HCT116 (cell line): ENCODE measurements around the gene ALDH7A1. TPM values are rescaled to one million over a fixed set of nuclear protein-coding genes. Genes with fewer than 3 reads are reported as not detected.
"Not testable (repeated sequence)": the region's sequence is repeated elsewhere in the genome, so short reads cannot be mapped to it uniquely, and the experiment has no call there.

Source experiments
- ATAC-seq: fragments of 200-7000 bp; cut with Tn5 transposase; 2 replicates; pipeline ENCODE4 v1.9.1; 2020; ENCODE audit warnings: mild to moderate bottlenecking, moderate library complexity
- BruUV-seq: library from RNA; stranded (reverse); fragments of 400-500 nt; replicated peaks from 2 replicates; lab custom pipeline; 2021; lab: Mats Ljungman, UMichigan
- CTCF ChIA-PET: fragments of 300-600 bp; sonication (Branson Sonifier 250); formaldehyde crosslinking; loops from one replicate; lab custom pipeline; 2021; ENCODE audit warnings: antibody characterized with exemption; lab: Charles Lee
- POLR2A ChIA-PET: fragments of 300-600, 350-600 bp; sonication (Branson Sonifier 250); formaldehyde crosslinking; loops from one replicate; lab custom pipeline; 2021; ENCODE audit warnings: antibody characterized with exemption; lab: Charles Lee
- RAD21 ChIA-PET, 2 experiments: fragments of 300-600 bp; sonication (Branson Sonifier 250); formaldehyde crosslinking; loops; one replicate each; lab custom pipeline; 2023; ENCODE audit warnings: low total read pairs in 2 of 2; ENCODE audit not compliant: uncharacterized antibody in 2 of 2, unreplicated experiment in 2 of 2, low non-redundant PET in 1 of 2; lab: Charles Lee
- DNase-seq: peaks from one replicate; pipeline ENCODE4 v3.0.0-alpha.2; 2010; ENCODE audit warnings: low read depth, low spot score
- H2AFZ ChIP-seq: fragments of 200-600 bp; shearing (Covaris generic), sonication (generic); 2 replicates; pipeline ENCODE4 v1.6.1; 2017; ENCODE audit warnings: low read depth, mixed run types, mixed read lengths, antibody characterized with exemption, low read length; ENCODE audit not compliant: poor library complexity, severe bottlenecking
- H3K27ac ChIP-seq: 2 replicates; pipeline ENCODE4 v1.5.1; 2012; ENCODE audit warnings: low read depth, low read length
- H3K27me3 ChIP-seq: fragments of 200-600 bp; sonication (generic); 2 replicates; pipeline ENCODE4 v1.6.1; 2016; ENCODE audit warnings: mixed run types, low read length, mixed read lengths; ENCODE audit not compliant: insufficient read depth
- H3K36me3 ChIP-seq, 2 experiments: fragments of 200-500 bp in 1 of 2; fragments of 200-600 bp in 1 of 2; sonication (Bioruptor generic) in 1 of 2; sonication (generic) in 1 of 2; 2 replicates each; pipeline versions ENCODE4 v1.5.1 to v1.6.1; 2014 to 2016; ENCODE audit warnings: low read length in 2 of 2, inconsistent platforms in 1 of 2, mixed read lengths in 1 of 2, mixed run types in 1 of 2; ENCODE audit not compliant: insufficient read depth in 2 of 2, control insufficient read depth in 1 of 2
- H3K4me1 ChIP-seq, 2 experiments: fragments of 200-600 bp in 1 of 2; sonication (generic) in 1 of 2; 2 replicates each; pipeline versions ENCODE4 v1.5.1 to v1.6.1; 2012 to 2017; ENCODE audit warnings: low read length in 2 of 2, inconsistent platforms in 1 of 2, mild to moderate bottlenecking in 1 of 2, mixed read lengths in 1 of 2, mixed run types in 1 of 2, moderate library complexity in 1 of 2; ENCODE audit not compliant: insufficient read depth in 2 of 2, control insufficient read depth in 1 of 2
- H3K4me2 ChIP-seq: fragments of 200-600 bp; sonication (generic); 2 replicates; pipeline ENCODE4 v1.6.1; 2017; ENCODE audit warnings: mixed run types, low read length, mixed read lengths
- H3K4me3 ChIP-seq, 2 experiments: fragments of 200-600 bp in 1 of 2; sonication (generic) in 1 of 2; replicated peaks in 1 of 2; 2 replicates each; pipeline ENCODE4 v1.5.1; 2011 to 2016; ENCODE audit warnings: low read length in 2 of 2, control low read depth in 1 of 2, low read depth in 1 of 2, mild to moderate bottlenecking in 1 of 2, mixed read lengths in 1 of 2, mixed run types in 1 of 2
- H3K79me2 ChIP-seq: fragments of 200-600 bp; sonication (generic); 2 replicates; pipeline ENCODE4 v1.6.1; 2017; ENCODE audit warnings: mild to moderate bottlenecking, mixed run types, low read length, moderate library complexity, mixed read lengths; ENCODE audit not compliant: insufficient read depth
- H3K9ac ChIP-seq: fragments of 200-600 bp; sonication (generic); 2 replicates; pipeline ENCODE4 v1.6.1; 2016; ENCODE audit warnings: low read length, mixed read lengths
- H3K9me2 ChIP-seq: fragments of 200-600 bp; sonication (generic), shearing (Covaris generic); 2 replicates; pipeline ENCODE4 v1.6.1; 2017; ENCODE audit warnings: mixed run types, mild to moderate bottlenecking, moderate library complexity; ENCODE audit not compliant: insufficient read depth
- H3K9me3 ChIP-seq, 2 experiments: fragments of 200-500 bp in 1 of 2; fragments of 200-600 bp in 1 of 2; sonication (Bioruptor generic) in 1 of 2; sonication (generic) in 1 of 2; 2 replicates each; pipeline ENCODE4 v1.6.1; 2014 to 2017; ENCODE audit warnings: low read length in 2 of 2, mixed read lengths in 2 of 2, inconsistent platforms in 1 of 2, low read depth in 1 of 2, mild to moderate bottlenecking in 1 of 2, mixed run types in 1 of 2, moderate library complexity in 1 of 2; ENCODE audit not compliant: control insufficient read depth in 1 of 2, insufficient read depth in 1 of 2
- H4K20me1 ChIP-seq: fragments of 200-600 bp; sonication (generic), shearing (Covaris generic); 2 replicates; pipeline ENCODE4 v1.6.1; 2017; ENCODE audit warnings: mixed run types, mild to moderate bottlenecking, moderate library complexity; ENCODE audit not compliant: insufficient read depth
- CEBPB ChIP-seq: IDR thresholded peaks from 2 replicates; pipeline ENCODE4 v1.6.1; 2012; ENCODE audit warnings: low read depth
- EZH2phosphoT487 ChIP-seq: fragments of 200-600 bp; IDR thresholded peaks from 2 replicates; pipeline ENCODE4 v1.6.1; 2018; ENCODE audit warnings: antibody characterized with exemption, borderline replicate concordance
- FOSL1 ChIP-seq: IDR thresholded peaks from 2 replicates; pipeline ENCODE4 v1.6.1; 2012; ENCODE audit warnings: low read depth
- POLR2A ChIP-seq: IDR thresholded peaks from 2 replicates; pipeline ENCODE4 v1.7.0; 2011; ENCODE audit warnings: borderline replicate concordance; ENCODE audit not compliant: insufficient read depth, insufficient read length; ENCODE audit errors: extremely low read depth
- SRF ChIP-seq: IDR thresholded peaks from 2 replicates; pipeline ENCODE4 v1.6.1; 2012; ENCODE audit warnings: low read depth
- YY1 ChIP-seq: IDR thresholded peaks from 2 replicates; pipeline ENCODE4 v1.6.1; 2011; ENCODE audit warnings: low read length, low read depth, moderate library complexity, mild to moderate bottlenecking; ENCODE audit not compliant: insufficient replicate concordance; ENCODE audit errors: extremely low read depth
- intact Hi-C: fragments of 100-400 bp; cut with micrococcal nuclease; formaldehyde crosslinking; loops from 2 replicates; pipeline ENCODE4 v1.10.0; 2022
- total RNA-seq: library from RNA; stranded (reverse); gene quantifications from one replicate; pipeline ENCODE4 v1.2.1, GENCODE V29; 2021; ENCODE audit not compliant: unreplicated experiment

ALDH7A1 gene
- total RNA-seq, 1 experiment from 2014 or later, result 93.2 TPM

DNA sequence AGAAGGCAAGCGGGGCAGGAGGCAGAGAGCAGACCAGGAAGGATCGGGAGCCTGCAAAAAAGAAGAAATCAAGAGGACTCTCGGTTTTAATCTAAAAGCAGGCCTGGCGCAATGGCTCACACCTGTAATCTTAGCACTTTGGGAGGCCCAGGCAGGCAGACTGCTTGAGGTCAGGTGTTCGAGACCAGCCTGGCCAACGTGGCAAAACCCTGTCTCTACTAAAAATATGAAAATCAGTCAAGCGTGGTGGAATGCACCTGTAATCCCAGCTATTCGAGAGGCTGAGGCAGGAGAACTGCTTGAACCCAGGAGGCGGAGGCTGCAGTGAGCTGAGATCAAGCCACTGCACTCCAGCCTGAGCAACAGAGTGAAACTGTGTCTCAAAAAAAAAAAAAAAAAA lies 39.9 kb downstream of the ALDH7A1 start:
- CTCF ChIA-PET, ATAC-seq, H3K4me3 ChIP-seq, H3K4me1 ChIP-seq, H3K9me3 ChIP-seq, BruUV-seq, H4K20me1 ChIP-seq, H2AFZ ChIP-seq, H3K4me2 ChIP-seq, H3K27ac ChIP-seq, intact Hi-C loops, H3K9me2 ChIP-seq, RAD21 ChIA-PET, DNase-seq, POLR2A ChIA-PET, H3K79me2 ChIP-seq, H3K27me3 ChIP-seq, H3K9ac ChIP-seq: not testable (repeated sequence)
- H3K36me3 ChIP-seq, result peaks cover 11 to 29% of the 10 kb centered on the region in 2 experiments; a peak in 3 of 4 replicates

DNA sequence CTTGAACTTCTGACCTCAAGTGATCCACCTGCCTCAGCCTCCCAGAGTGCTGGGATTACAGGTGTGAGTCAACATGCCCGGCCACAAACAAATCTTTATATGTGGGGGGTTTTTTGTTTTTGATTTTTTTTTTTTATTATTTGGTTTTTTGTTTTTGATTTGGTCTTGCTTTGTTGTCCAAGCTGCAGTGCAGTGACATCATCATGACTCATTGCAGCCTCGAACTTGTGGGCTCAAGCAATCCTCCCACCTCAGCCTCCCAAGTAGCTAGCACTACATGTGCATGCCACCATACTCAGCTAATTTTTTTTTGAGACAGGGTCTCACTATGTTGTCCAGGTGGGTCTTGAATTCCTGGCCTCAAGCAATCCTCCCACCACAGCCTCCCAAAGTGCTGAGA lies 42.4 kb downstream of the ALDH7A1 start:
- ChIA-PET CTCF (no interaction called here), POLR2A (no interaction called here), RAD21 (no interaction called here)
- Histone ChIP-seq H3K27me3 (no peaks in the 10 kb centered on the region), H3K9ac (no peak overlapping the region), H3K79me2 (no peaks in the 10 kb centered on the region), H3K9me2 (no peaks in the 10 kb centered on the region), H3K36me3 (peaks cover 11 to 41% of the 10 kb centered on the region in 2 experiments; a peak in 3 of 4 replicates), H3K4me3 (no peak overlapping the region), H2AFZ (no peak overlapping the region), H3K27ac (no peak overlapping the region), H3K4me2 (no peak overlapping the region), H3K9me3 (no peaks in the 10 kb centered on the region), H3K4me1 (no peaks in the 10 kb centered on the region), H4K20me1 (no peaks in the 10 kb centered on the region)
- DNase-seq (no peak), ATAC-seq (no peak)
- TF ChIP-seq YY1 (no peak), POLR2A (no peak), CEBPB (no peak), SRF (no peak), EZH2phosphoT487 (no peak), FOSL1 (no peak)
- no TSS peak for BruUV-seq
- intact Hi-C loops, result no loop called here
